ENCODE results near the gene GPRIN3.
A peak's percentile ranks its signal among the peaks of the same experiment; 100 is the strongest.

Gene GPRIN3

GRCh38 chr4:89307446-89308160 lies at the start of gene GPRIN3:
Gene GPRIN3 (minus strand): TSS chr4:89307800. CDS start chr4:89250110, 57,690 bp downstream.
- DNase-seq (ENCODE audit: low read depth in 2 of 2) = peak; percentile 40 to 51

GRCh38 chr4:89357340-89357739 lies 49.7 kb upstream of the GPRIN3 start:
- DNase-seq (ENCODE audit: low read depth in 2 of 2) = no peak

GRCh38 chr4:89356086-89356485 lies 48.5 kb upstream of the GPRIN3 start:
- DNase-seq (ENCODE audit: low read depth in 2 of 2) = no peak

GRCh38 chr4:89353514-89353913 lies 45.9 kb upstream of the GPRIN3 start:
- no peak for DNase-seq (ENCODE audit: low read depth in 2 of 2)

- no peak for DNase-seq (ENCODE audit: low read depth in 2 of 2)
Measured at GRCh38 chr4:89352541-89352940, 44.9 kb upstream of the GPRIN3 start.

GRCh38 chr4:89351201-89351600 lies 43.6 kb upstream of the GPRIN3 start:
- DNase-seq (ENCODE audit: low read depth in 2 of 2) = no peak

- DNase-seq (ENCODE audit: low read depth in 2 of 2) = no peak
Measured at GRCh38 chr4:89347363-89348025, 39.9 kb upstream of the GPRIN3 start.

GRCh38 chr4:89344571-89344970 lies 37.0 kb upstream of the GPRIN3 start:
- no peak for DNase-seq (ENCODE audit: low read depth in 2 of 2)

- DNase-seq (ENCODE audit: low read depth in 2 of 2) = no peak
Measured at GRCh38 chr4:89338206-89338605, 30.6 kb upstream of the GPRIN3 start.

- DNase-seq (ENCODE audit: low read depth in 2 of 2) = no peak
Measured at GRCh38 chr4:89337681-89338080, 30.1 kb upstream of the GPRIN3 start.

GRCh38 chr4:89336818-89337420 lies 29.3 kb upstream of the GPRIN3 start:
- no peak for DNase-seq (ENCODE audit: low read depth in 2 of 2)

GRCh38 chr4:89334830-89335229 lies 27.2 kb upstream of the GPRIN3 start:
- no peak for DNase-seq (ENCODE audit: low read depth in 2 of 2)

GRCh38 chr4:89334311-89334710 lies 26.7 kb upstream of the GPRIN3 start:
- DNase-seq (ENCODE audit: low read depth in 2 of 2) = no peak

GRCh38 chr4:89331686-89332544 lies 24.3 kb upstream of the GPRIN3 start:
- no peak for DNase-seq (ENCODE audit: low read depth in 2 of 2)

GRCh38 chr4:89331197-89331596 lies 23.6 kb upstream of the GPRIN3 start:
- DNase-seq (ENCODE audit: low read depth in 2 of 2) = no peak

GRCh38 chr4:89329280-89329679 lies 21.7 kb upstream of the GPRIN3 start:
- no peak for DNase-seq (ENCODE audit: low read depth in 2 of 2)

- no peak for DNase-seq (ENCODE audit: low read depth in 2 of 2)
Measured at GRCh38 chr4:89324671-89325070, 17.1 kb upstream of the GPRIN3 start.

GRCh38 chr4:89322671-89323070 lies 15.1 kb upstream of the GPRIN3 start:
- no peak for DNase-seq (ENCODE audit: low read depth in 2 of 2)

- DNase-seq (ENCODE audit: low read depth in 2 of 2) = no peak
Measured at GRCh38 chr4:89319756-89320155, 12.2 kb upstream of the GPRIN3 start.

GRCh38 chr4:89316931-89317366 lies 9.3 kb upstream of the GPRIN3 start:
- no peak for DNase-seq (ENCODE audit: low read depth in 2 of 2)

- DNase-seq (ENCODE audit: low read depth in 2 of 2) = no peak
Measured at GRCh38 chr4:89316211-89316610, 8.6 kb upstream of the GPRIN3 start.

GRCh38 chr4:89314291-89314690 lies 6.7 kb upstream of the GPRIN3 start:
- DNase-seq (ENCODE audit: low read depth in 2 of 2) = no peak

Measured in activated CD4-positive, alpha-beta T cell treated with anti-CD3 and anti-CD28 coated beads for 24 hours (primary cell).